Vagina (tissue), 1 donor: ENCODE measurements around the gene SLC30A5. TPM values are rescaled to one million over a fixed set of nuclear protein-coding genes. Genes with fewer than 3 reads are reported as not detected.

Source experiments
- small RNA-seq: library from RNA; depleted of rRNA; stranded (forward); fragments of <200 nt; gene quantifications from one replicate; pipeline ENCODE3, GENCODE V24; 2016
- total RNA-seq: library from RNA; depleted of rRNA; stranded (reverse); fragments of >200 nt; gene quantifications from one replicate; pipeline ENCODE4 v1.2.3, GENCODE V29; 2016

Gene SLC30A5
- total RNA-seq, 1 donor from 2014 or later = 62.6 TPM

Small RNAs within 50 kb of the gene (small RNA-seq; reads per million reads assigned to genes)
- gene SNORA50D = not detected
- not detected for gene SUMO2P4

Other genes with a start within 250 kb of the SLC30A5 start
- 14.0 TPM for gene CCNB1, start 73.1 kb downstream of the SLC30A5 start, total RNA-seq
- gene CENPH, start 95.6 kb downstream of the SLC30A5 start, total RNA-seq = 3.9 TPM
- 10.6 TPM for gene CDK7, start 140.9 kb downstream of the SLC30A5 start, total RNA-seq
- gene CCDC125, start 238.8 kb downstream of the SLC30A5 start, total RNA-seq = 2.9 TPM